B cell (primary cell): ENCODE results near the gene ERG.

Source experiments
- CTCF ChIP-seq: fragments of 200-600 bp; IDR thresholded peaks from one replicate; pipeline ENCODE4 v1.8.0; 2022; ENCODE audit warnings: antibody characterized with exemption, mild to moderate bottlenecking
- EZH2 ChIP-seq: IDR thresholded peaks from 2 replicates; pipeline ENCODE4 v1.6.1; 2012; ENCODE audit warnings: borderline replicate concordance, low read depth, mild to moderate bottlenecking, moderate library complexity, low read length; ENCODE audit not compliant: insufficient read depth, poor library complexity, severe bottlenecking

GRCh38 chr21:38491536-38491935 is 6.7 kb downstream of the ERG start:
- TF ChIP-seq CTCF (no peak), EZH2 (no peak)
